ENCODE data around the gene DDAH2.

Gene DDAH2

DNA sequence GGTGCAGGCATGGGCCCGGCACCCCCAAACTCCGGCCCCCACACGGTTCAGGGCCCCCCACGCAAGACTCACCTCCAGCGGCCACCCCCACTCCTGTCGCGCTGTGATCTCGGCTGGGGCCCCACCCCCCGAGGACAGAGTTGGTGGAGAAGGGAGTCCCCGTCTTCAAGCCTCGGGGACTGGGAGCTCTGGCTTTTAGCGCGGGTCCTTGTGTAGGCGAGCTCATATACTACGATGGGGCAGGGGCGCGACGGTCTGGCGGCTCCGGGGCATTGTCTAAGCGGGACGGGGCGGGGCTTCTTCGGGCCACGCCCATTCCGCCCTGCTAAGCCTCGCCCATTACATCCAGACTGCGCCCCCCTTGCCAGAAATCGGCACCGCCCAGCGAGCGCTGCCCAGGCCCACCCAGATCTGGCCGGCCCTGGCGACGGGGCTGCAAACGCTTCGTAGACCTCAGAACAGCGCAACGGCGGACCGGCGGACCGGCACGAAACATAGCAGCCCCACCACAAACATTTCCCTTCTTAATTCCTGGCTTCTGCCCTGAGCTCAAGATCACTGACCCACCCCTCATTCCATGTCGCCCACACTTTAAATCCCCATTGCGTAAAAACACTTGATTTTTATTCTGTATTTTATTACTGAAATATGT lies 1.0 kb upstream of the DDAH2 start:
- TF ChIP-seq, protein P1, sequence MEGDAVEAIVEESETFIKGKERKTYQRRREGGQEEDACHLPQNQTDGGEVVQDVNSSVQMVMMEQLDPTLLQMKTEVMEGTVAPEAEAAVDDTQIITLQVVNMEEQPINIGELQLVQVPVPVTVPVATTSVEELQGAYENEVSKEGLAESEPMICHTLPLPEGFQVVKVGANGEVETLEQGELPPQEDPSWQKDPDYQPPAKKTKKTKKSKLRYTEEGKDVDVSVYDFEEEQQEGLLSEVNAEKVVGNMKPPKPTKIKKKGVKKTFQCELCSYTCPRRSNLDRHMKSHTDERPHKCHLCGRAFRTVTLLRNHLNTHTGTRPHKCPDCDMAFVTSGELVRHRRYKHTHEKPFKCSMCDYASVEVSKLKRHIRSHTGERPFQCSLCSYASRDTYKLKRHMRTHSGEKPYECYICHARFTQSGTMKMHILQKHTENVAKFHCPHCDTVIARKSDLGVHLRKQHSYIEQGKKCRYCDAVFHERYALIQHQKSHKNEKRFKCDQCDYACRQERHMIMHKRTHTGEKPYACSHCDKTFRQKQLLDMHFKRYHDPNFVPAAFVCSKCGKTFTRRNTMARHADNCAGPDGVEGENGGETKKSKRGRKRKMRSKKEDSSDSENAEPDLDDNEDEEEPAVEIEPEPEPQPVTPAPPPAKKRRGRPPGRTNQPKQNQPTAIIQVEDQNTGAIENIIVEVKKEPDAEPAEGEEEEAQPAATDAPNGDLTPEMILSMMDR (IDR thresholded peaks at IDR 0.05; ENCODE audit: low read depth, low read length) = no peak; the same call in 1 of the 2 replicates
- DNase-seq (ENCODE audit: extremely low read depth, low read depth) = peak; percentile 83

DNA sequence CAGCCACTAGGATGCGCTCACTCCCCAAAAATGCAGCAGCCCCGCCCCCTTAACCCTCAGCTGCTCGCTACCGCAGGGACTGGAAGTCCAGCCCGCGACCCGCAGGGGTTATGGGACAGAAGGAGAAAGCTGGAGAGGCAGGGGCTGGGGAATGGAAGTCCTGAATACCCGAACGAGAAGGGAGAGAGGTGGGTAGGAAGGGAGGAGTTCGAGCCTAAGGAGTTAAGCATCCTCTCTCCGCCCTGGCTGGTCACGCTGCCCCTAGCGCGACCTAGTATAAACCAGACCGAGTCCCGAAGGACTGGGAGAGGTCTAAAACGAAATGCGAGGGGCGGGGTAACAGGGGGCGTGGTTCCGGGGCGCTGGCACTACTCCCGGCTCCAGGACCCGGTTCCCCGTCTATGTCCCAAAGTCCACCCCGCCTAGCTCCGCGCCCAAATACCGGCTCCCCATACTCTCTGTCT lies 448 bp upstream of the DDAH2 start:
- DNase-seq (ENCODE audit: extremely low read depth, low read depth) = peak; percentile 75
- TF ChIP-seq, protein P1 (IDR thresholded peaks at IDR 0.05; ENCODE audit: low read depth, low read length) = no peak

GRCh38 chr6:31727717-31728671 lies 1.1 kb downstream of the DDAH2 start:
- DNase-seq (ENCODE audit: extremely low read depth, low read depth) = no peak
- TF ChIP-seq, protein P1 (IDR thresholded peaks at IDR 0.05; ENCODE audit: low read depth, low read length) = no peak

- TF ChIP-seq, protein P1 (IDR thresholded peaks at IDR 0.05; ENCODE audit: low read depth, low read length) = no peak
Measured at GRCh38 chr6:31727034-31727716, 1.9 kb downstream of the DDAH2 start.

DNA sequence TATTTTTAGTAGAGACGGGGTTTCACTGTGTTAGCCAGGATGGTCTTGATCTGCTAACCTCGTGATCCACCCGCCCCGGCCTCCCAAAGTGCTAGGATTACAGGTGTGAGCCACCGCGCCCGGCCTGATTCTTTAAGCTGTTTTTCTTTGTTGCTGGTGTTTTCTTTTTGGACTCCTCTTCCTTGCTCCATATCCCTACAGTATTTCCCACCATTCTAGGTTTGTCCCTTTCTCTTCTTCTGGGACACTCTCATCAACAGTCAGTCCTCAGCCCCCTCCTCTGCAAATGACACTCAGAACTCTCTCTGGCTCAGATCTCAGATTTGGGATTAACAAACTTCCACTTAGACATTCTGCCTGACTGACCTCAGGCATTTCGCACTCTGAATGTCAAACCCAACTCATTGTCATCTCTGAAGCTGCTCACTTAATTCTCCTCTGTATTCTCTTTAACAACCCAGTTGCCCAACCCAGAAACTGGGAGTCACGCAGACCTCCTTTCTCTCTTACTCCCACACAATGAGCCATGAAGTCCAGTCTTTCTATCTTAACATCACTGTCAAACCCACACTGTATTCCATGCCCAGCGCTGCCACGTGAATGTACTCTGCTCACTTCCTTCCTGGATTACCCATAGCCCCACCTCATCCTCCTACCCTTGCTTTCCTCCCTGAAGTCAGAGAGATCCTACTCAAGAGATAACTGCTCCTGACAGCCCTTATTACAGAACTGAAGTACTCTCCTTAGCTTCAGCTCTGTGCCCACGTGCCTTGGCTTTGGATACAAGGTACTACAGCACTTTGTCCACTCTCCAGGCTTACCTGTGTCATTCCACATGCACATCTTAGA lies 3.4 kb downstream of the DDAH2 start:
- no peak for DNase-seq (ENCODE audit: extremely low read depth, low read depth)
- TF ChIP-seq, protein P1 (IDR thresholded peaks at IDR 0.05; ENCODE audit: low read depth, low read length) = no peak

More at GRCh38 chr6:31727034-31727716, 1.9 kb downstream of the DDAH2 start:
- no peak for DNase-seq (ENCODE audit: extremely low read depth, low read depth)

DNA sequence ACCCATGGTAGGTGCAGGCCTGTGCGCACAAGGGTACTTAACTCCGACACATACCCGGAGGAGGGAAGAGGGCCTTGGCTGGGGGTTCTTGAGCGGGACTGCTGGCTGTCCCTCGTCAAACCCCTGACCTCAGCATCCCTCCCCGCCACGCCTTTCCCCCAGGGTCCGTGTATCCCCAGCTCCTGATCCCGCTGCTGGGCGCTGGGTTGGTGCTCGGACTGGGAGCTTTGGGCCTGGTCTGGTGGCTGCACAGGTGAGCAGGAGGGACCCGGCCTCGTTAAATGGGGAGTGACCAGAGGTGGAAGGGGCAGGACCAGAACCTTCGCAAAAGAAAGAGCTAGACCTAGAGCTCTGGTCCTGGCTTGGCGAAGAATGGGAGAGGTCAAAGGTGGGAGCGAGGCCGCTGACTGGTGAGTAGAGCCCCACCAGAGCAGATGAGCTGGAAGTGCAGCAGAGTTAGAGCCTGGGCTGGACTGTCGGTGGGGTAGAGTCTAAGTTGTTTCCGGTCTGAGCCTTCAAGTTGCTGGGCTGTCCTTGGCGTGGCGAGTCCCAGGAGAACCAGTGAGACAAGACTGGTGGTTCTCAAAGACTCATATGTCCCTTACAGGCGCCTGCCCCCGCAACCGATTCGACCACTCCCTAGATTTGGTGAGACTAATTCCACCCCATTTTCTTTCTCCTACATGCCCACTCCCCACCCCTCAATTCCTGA lies 5.0 kb downstream of the DDAH2 start:
- TF ChIP-seq, protein P1 (IDR thresholded peaks at IDR 0.05; ENCODE audit: low read depth, low read length) = no peak
- no peak for DNase-seq (ENCODE audit: extremely low read depth, low read depth)

Measured in AG09319 (cell line).